Tibial nerve (tissue), 4 donors: ENCODE results near the gene CACHD1.

Experiments
- EP300 ChIP-seq, 2 donors: sonication (generic); formaldehyde crosslinking; IDR thresholded peaks; one replicate each; pipeline ENCODE4 v1.6.1; 2017; ENCODE audit warnings: antibody characterized with exemption in 2 of 2, mild to moderate bottlenecking in 1 of 2
- POLR2A ChIP-seq, 2 donors: fragments of 450-650 bp; IDR thresholded peaks; one replicate each; pipeline ENCODE4 v1.6.1; 2017; ENCODE audit warnings: antibody characterized with exemption in 2 of 2, mild to moderate bottlenecking in 2 of 2, moderate library complexity in 2 of 2
- TF ChIP-seq, protein P1 (sequence below), 5 experiments: fragments of 200-600 bp in 3 of 5; fragments of 450-650 bp in 2 of 5; sonication (generic) in 3 of 5; IDR thresholded peaks; one replicate each; pipeline ENCODE4 v1.5.1; 2016 to 2019; ENCODE audit warnings: antibody characterized with exemption in 5 of 5, mild to moderate bottlenecking in 3 of 5, moderate library complexity in 2 of 5

- TF ChIP-seq, protein P1, sequence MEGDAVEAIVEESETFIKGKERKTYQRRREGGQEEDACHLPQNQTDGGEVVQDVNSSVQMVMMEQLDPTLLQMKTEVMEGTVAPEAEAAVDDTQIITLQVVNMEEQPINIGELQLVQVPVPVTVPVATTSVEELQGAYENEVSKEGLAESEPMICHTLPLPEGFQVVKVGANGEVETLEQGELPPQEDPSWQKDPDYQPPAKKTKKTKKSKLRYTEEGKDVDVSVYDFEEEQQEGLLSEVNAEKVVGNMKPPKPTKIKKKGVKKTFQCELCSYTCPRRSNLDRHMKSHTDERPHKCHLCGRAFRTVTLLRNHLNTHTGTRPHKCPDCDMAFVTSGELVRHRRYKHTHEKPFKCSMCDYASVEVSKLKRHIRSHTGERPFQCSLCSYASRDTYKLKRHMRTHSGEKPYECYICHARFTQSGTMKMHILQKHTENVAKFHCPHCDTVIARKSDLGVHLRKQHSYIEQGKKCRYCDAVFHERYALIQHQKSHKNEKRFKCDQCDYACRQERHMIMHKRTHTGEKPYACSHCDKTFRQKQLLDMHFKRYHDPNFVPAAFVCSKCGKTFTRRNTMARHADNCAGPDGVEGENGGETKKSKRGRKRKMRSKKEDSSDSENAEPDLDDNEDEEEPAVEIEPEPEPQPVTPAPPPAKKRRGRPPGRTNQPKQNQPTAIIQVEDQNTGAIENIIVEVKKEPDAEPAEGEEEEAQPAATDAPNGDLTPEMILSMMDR (IDR thresholded peaks at IDR 0.05): no peak
- TF ChIP-seq POLR2A (IDR thresholded peaks at IDR 0.05) (no peak), EP300 (IDR thresholded peaks at IDR 0.05) (no peak)
Observed at GRCh38 chr1:64473367-64473766, 3.4 kb downstream of the CACHD1 start.
